Vagina (tissue), 2 donors: ENCODE data around the gene ZNF264.

Source experiments
- CTCF ChIP-seq, 3 experiments: fragments of 450-650 bp in 2 of 3; fragments of 200-600 bp in 1 of 3; sonication (generic) in 1 of 3; IDR thresholded peaks; one replicate each; pipeline ENCODE4 v1.5.1; 2017 to 2019; ENCODE audit warnings: antibody characterized with exemption in 3 of 3, mild to moderate bottlenecking in 2 of 3, moderate library complexity in 2 of 3
- POLR2A ChIP-seq, 2 donors: fragments of 450-650 bp; IDR thresholded peaks; one replicate each; pipeline ENCODE4 v1.6.1; 2017; ENCODE audit warnings: antibody characterized with exemption in 2 of 2, mild to moderate bottlenecking in 2 of 2, moderate library complexity in 2 of 2
- POLR2AphosphoS5 ChIP-seq, 2 donors: sonication (generic); formaldehyde crosslinking; IDR thresholded peaks; one replicate each; pipeline ENCODE4 v1.9.0; 2017; ENCODE audit warnings: antibody characterized with exemption in 2 of 2, mild to moderate bottlenecking in 2 of 2, low read depth in 1 of 2; ENCODE audit not compliant: insufficient read depth in 1 of 2

- TF ChIP-seq CTCF (IDR thresholded peaks at IDR 0.05) (no peak), POLR2AphosphoS5 (IDR thresholded peaks at IDR 0.05; ENCODE audit: insufficient read depth in 1 of 2, low read depth in 1 of 2) (no peak), POLR2A (IDR thresholded peaks at IDR 0.05) (no peak)
Observed at GRCh38 chr19:57244513-57244912, 53.2 kb downstream of the ZNF264 start.
